ENCODE results near the gene PARP2. TPM values are rescaled to one million over a fixed set of nuclear protein-coding genes. Genes with fewer than 3 reads are reported as not detected.

PARP2 gene
- total and polyA plus RNA-seq, 2 experiments from 2014 or later, result 10.1 to 26.0 TPM

DNA sequence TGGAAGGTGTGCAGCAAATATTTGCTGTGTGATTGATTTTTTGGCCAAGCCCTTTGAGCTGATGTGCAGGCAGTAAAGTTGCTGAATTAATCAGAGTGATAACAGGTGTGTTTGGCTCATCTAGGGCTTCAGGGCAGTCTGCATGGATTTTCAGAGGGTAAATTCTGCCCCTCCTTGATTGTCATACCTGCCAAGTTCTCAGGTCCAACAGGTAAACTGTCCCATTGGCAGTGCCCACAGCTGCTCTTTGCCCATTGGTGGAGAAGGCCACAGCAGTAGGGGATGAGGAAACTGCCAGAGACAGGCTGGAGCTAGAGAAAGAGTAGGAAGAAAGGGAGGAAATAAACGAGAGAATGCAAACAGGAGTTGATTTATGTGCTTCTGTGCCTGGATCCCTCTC is 36.3 kb downstream of the PARP2 start:
- no peaks in the 10 kb centered on the region for H3K9me2 ChIP-seq (ENCODE audit: insufficient read depth)
- no peaks in the 10 kb centered on the region for H3K9me3 ChIP-seq (ENCODE audit: low read depth)
- no peak overlapping the region for H2AFZ ChIP-seq
- no peak overlapping the region for H3K4me2 ChIP-seq (ENCODE audit: unreplicated experiment)
- no peak for TF ChIP-seq EZH2phosphoT487 (IDR thresholded peaks at IDR 0.05; ENCODE audit: insufficient read depth, low read depth)
- no peak for TF ChIP-seq EZH2 (IDR thresholded peaks at IDR 0.05; ENCODE audit: insufficient read depth, poor library complexity, severe bottlenecking)
- WGBS, 2 experiments (ENCODE audit: low coverage in 1 of 2, low lambda C conversion rate in 2 of 2, missing lambda C conversion rate in 2 of 2), result 41 to 50% methylated on average over 1 of the region's 1 CpG
- H3K79me2 ChIP-seq (ENCODE audit: insufficient read depth), result no peaks in the 10 kb centered on the region
- peaks cover 29% of the 10 kb centered on the region for H3K36me3 ChIP-seq (ENCODE audit: low read depth)
- no peaks in the 10 kb centered on the region for H4K20me1 ChIP-seq (ENCODE audit: insufficient read depth)
- no peak overlapping the region for H3K27ac ChIP-seq
- H3F3A ChIP-seq (ENCODE audit: insufficient read depth), result no peaks in the 10 kb centered on the region
- no peaks in the 10 kb centered on the region for H3K27me3 ChIP-seq (replicated peaks; ENCODE audit: insufficient read depth)
- DNase-seq, result no peak
- no peak overlapping the region for H3K9ac ChIP-seq
- no peak overlapping the region for H3K4me3 ChIP-seq
- H3K4me1 ChIP-seq (ENCODE audit: insufficient read depth), result no peaks in the 10 kb centered on the region
- in situ Hi-C loops (cut with MboI), result no loop called here

DNA sequence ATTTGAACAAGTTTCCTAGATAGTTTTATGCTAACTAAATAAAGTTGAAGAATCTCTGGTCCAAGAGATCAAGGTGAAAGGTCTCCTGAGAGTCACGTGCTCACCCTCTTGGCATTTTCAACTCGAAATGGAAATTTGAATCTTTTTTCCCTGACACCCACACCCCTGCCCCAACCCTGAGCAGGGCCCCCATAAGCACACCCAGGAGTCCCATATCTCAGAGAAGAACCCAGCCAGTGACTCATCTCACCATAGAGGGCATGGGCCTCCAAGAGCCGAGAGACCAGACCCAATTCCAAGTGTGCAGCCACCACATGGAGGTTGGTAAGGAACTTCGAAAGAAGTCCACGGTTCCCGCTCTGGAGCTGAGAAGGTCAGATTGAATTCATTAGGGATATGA is 37.2 kb downstream of the PARP2 start:
- Histone ChIP-seq H3K79me2 (ENCODE audit: insufficient read depth) (no peaks in the 10 kb centered on the region), H3K9ac (no peak overlapping the region), H3K27me3 (replicated peaks; ENCODE audit: insufficient read depth) (no peaks in the 10 kb centered on the region), H3K27ac (no peak overlapping the region), H3K9me2 (ENCODE audit: insufficient read depth) (no peaks in the 10 kb centered on the region), H4K20me1 (ENCODE audit: insufficient read depth) (no peaks in the 10 kb centered on the region), H3K4me1 (ENCODE audit: insufficient read depth) (no peaks in the 10 kb centered on the region), H3K4me2 (ENCODE audit: unreplicated experiment) (no peak overlapping the region), H3F3A (ENCODE audit: insufficient read depth) (no peaks in the 10 kb centered on the region), H3K9me3 (ENCODE audit: low read depth) (no peaks in the 10 kb centered on the region), H2AFZ (no peak overlapping the region), H3K4me3 (no peak overlapping the region), H3K36me3 (ENCODE audit: low read depth) (peaks cover 30% of the 10 kb centered on the region)
- TF ChIP-seq EZH2phosphoT487 (IDR thresholded peaks at IDR 0.05; ENCODE audit: insufficient read depth, low read depth), result no peak
- TF ChIP-seq EZH2 (IDR thresholded peaks at IDR 0.05; ENCODE audit: insufficient read depth, poor library complexity, severe bottlenecking), result no peak
- DNase-seq, result no peak
- WGBS, 2 experiments (ENCODE audit: low coverage in 1 of 2, low lambda C conversion rate in 2 of 2, missing lambda C conversion rate in 2 of 2), result 95 to 96% methylated on average over 6 of the region's 6 CpGs
- in situ Hi-C loops (cut with MboI), result no loop called here

DNA sequence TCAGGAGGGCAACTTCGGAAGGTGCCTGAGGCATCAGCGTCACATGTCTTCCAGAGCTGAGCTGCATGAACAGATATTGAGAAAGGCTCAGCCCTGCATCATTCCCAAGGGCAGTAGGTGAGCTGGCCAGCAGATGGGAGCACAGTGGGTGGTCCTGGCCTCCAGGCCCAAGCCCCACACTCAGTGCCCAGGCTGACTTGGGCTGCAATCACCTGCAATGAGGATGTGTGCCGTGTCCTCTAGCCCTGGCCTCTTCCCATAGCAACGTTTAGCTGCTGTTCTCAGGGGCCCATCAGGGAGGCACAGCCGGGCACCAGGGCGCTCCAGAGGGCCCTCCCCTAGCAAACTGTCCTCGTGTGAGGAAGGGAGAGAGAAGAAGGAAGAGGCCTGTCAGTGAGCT is 37.9 kb downstream of the PARP2 start:
- H3K79me2 ChIP-seq (ENCODE audit: insufficient read depth), result no peaks in the 10 kb centered on the region
- in situ Hi-C loops (cut with MboI), result no loop called here
- no peaks in the 10 kb centered on the region for H3F3A ChIP-seq (ENCODE audit: insufficient read depth)
- H3K9ac ChIP-seq, result no peak overlapping the region
- no peak overlapping the region for H3K4me3 ChIP-seq
- no peak overlapping the region for H2AFZ ChIP-seq
- no peaks in the 10 kb centered on the region for H3K4me1 ChIP-seq (ENCODE audit: insufficient read depth)
- H3K4me2 ChIP-seq (ENCODE audit: unreplicated experiment), result no peak overlapping the region
- H3K36me3 ChIP-seq (ENCODE audit: low read depth), result peaks cover 37% of the 10 kb centered on the region
- H3K9me2 ChIP-seq (ENCODE audit: insufficient read depth), result no peaks in the 10 kb centered on the region
- no peak overlapping the region for H3K27ac ChIP-seq
- no peak for DNase-seq
- WGBS, 2 experiments (ENCODE audit: low coverage in 1 of 2, low lambda C conversion rate in 2 of 2, missing lambda C conversion rate in 2 of 2), result 94 to 96% methylated on average over 6 to 7 of the region's 7 CpGs
- H3K27me3 ChIP-seq (replicated peaks; ENCODE audit: insufficient read depth), result no peaks in the 10 kb centered on the region
- no peaks in the 10 kb centered on the region for H4K20me1 ChIP-seq (ENCODE audit: insufficient read depth)
- TF ChIP-seq EZH2phosphoT487 (IDR thresholded peaks at IDR 0.05; ENCODE audit: insufficient read depth, low read depth) (no peak), EZH2 (IDR thresholded peaks at IDR 0.05; ENCODE audit: insufficient read depth, poor library complexity, severe bottlenecking) (no peak)
- H3K9me3 ChIP-seq (ENCODE audit: low read depth), result no peaks in the 10 kb centered on the region

DNA sequence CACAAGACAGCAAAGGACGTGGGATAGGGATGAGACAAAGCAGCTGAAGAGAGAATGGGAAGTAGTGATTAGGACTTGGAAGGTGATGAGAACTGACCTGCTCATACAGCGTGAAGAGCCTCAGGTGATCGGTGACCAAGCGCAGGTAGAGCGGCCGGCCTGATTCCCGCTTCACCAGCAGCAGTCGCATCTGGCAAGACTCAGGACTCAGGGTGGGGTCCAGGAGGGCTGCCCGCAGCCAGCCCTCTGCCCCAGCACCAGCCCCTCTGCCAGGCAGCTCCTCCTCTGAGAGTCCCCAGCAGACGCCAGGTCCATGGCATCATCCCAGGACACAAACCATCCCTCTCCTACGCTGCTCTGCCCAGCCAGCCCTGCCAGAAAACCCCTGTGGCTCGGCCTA is 39.1 kb downstream of the PARP2 start:
- H3K9ac ChIP-seq, result no peak overlapping the region
- no peaks in the 10 kb centered on the region for H3F3A ChIP-seq (ENCODE audit: insufficient read depth)
- DNase-seq, result no peak
- no peaks in the 10 kb centered on the region for H3K9me3 ChIP-seq (ENCODE audit: low read depth)
- H4K20me1 ChIP-seq (ENCODE audit: insufficient read depth), result no peaks in the 10 kb centered on the region
- TF ChIP-seq EZH2phosphoT487 (IDR thresholded peaks at IDR 0.05; ENCODE audit: insufficient read depth, low read depth) (no peak), EZH2 (IDR thresholded peaks at IDR 0.05; ENCODE audit: insufficient read depth, poor library complexity, severe bottlenecking) (no peak)
- H3K79me2 ChIP-seq (ENCODE audit: insufficient read depth), result no peaks in the 10 kb centered on the region
- H3K27ac ChIP-seq, result no peak overlapping the region
- no peaks in the 10 kb centered on the region for H3K27me3 ChIP-seq (replicated peaks; ENCODE audit: insufficient read depth)
- no peak overlapping the region for H2AFZ ChIP-seq
- no peak overlapping the region for H3K4me3 ChIP-seq
- H3K36me3 ChIP-seq (ENCODE audit: low read depth), result peaks cover 41% of the 10 kb centered on the region
- no peaks in the 10 kb centered on the region for H3K9me2 ChIP-seq (ENCODE audit: insufficient read depth)
- H3K4me1 ChIP-seq (ENCODE audit: insufficient read depth), result no peaks in the 10 kb centered on the region
- H3K4me2 ChIP-seq (ENCODE audit: unreplicated experiment), result no peak overlapping the region
- WGBS, 2 experiments (ENCODE audit: low coverage in 1 of 2, low lambda C conversion rate in 2 of 2, missing lambda C conversion rate in 2 of 2), result 91 to 94% methylated on average over 12 of the region's 12 CpGs
- in situ Hi-C loops (cut with MboI), result no loop called here

DNA sequence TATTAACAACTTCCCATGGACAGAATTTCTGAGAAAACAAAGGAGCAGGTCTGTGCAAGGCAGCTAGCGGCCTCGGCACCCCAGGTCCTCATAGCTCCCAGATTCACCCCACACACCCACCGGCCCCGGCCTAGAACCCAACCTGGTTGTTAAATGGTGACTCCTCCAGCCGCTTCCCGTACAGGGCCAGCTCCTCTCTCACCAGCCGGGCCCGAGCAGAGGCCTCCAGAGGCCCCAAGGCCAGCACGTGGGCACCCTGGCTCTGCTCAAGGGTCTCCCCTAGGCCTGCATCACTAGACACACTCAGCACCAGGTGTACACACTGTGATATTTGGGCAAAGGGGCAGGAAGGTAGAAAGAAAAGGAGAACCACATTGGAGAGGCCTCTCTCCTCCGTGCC is 39.6 kb downstream of the PARP2 start:
- peaks cover 45% of the 10 kb centered on the region for H3K36me3 ChIP-seq (ENCODE audit: low read depth)
- no peaks in the 10 kb centered on the region for H3K27me3 ChIP-seq (replicated peaks; ENCODE audit: insufficient read depth)
- TF ChIP-seq EZH2 (IDR thresholded peaks at IDR 0.05; ENCODE audit: insufficient read depth, poor library complexity, severe bottlenecking), result no peak
- TF ChIP-seq EZH2phosphoT487 (IDR thresholded peaks at IDR 0.05; ENCODE audit: insufficient read depth, low read depth), result no peak
- WGBS, 2 experiments (ENCODE audit: low coverage in 1 of 2, low lambda C conversion rate in 2 of 2, missing lambda C conversion rate in 2 of 2), result 98% methylated on average over 10 of the region's 10 CpGs
- H3K4me3 ChIP-seq, result no peak overlapping the region
- no peaks in the 10 kb centered on the region for H3K79me2 ChIP-seq (ENCODE audit: insufficient read depth)
- no peak overlapping the region for H3K9ac ChIP-seq
- no peaks in the 10 kb centered on the region for H3K9me3 ChIP-seq (ENCODE audit: low read depth)
- H3F3A ChIP-seq (ENCODE audit: insufficient read depth), result no peaks in the 10 kb centered on the region
- no peaks in the 10 kb centered on the region for H3K9me2 ChIP-seq (ENCODE audit: insufficient read depth)
- H4K20me1 ChIP-seq (ENCODE audit: insufficient read depth), result no peaks in the 10 kb centered on the region
- H2AFZ ChIP-seq, result no peak overlapping the region
- H3K4me2 ChIP-seq (ENCODE audit: unreplicated experiment), result no peak overlapping the region
- in situ Hi-C loops (cut with MboI), result no loop called here
- no peak overlapping the region for H3K27ac ChIP-seq
- DNase-seq, result no peak
- H3K4me1 ChIP-seq (ENCODE audit: insufficient read depth), result no peaks in the 10 kb centered on the region

All from GM23248 (cell line).